Neural cell (in vitro differentiated cells): Measurements from ENCODE around the gene SET.

Experiments
- CTCF ChIP-seq: fragments of 450-650 bp; IDR thresholded peaks from 2 replicates; pipeline ENCODE4 v1.5.1; 2014; ENCODE audit warnings: antibody characterized with exemption, mild to moderate bottlenecking, moderate library complexity; ENCODE audit not compliant: poor library complexity, severe bottlenecking
- EZH2 ChIP-seq: fragments of 200-600, 300-800 bp; shearing (Covaris generic), sonication (generic); IDR thresholded peaks from 2 replicates; pipeline ENCODE4 v1.6.1; 2014; ENCODE audit warnings: antibody characterized with exemption, low read length, borderline replicate concordance, mild to moderate bottlenecking; ENCODE audit not compliant: insufficient read depth, poor library complexity, severe bottlenecking
- POLR2AphosphoS5 ChIP-seq: IDR thresholded peaks from 2 replicates; pipeline ENCODE4 v1.6.1; 2012
- RAD21 ChIP-seq: fragments of 450-650 bp; conservative IDR thresholded peaks from 2 replicates; pipeline ENCODE4 v1.6.1; 2014; ENCODE audit warnings: antibody characterized with exemption, mild to moderate bottlenecking, moderate library complexity
- REST ChIP-seq: IDR thresholded peaks from 2 replicates; pipeline ENCODE4 v1.6.1; 2012; ENCODE audit warnings: borderline replicate concordance
- SMC3 ChIP-seq: fragments of 450-650 bp; conservative IDR thresholded peaks from 2 replicates; pipeline ENCODE4 v1.6.1; 2014; ENCODE audit warnings: antibody characterized with exemption, mild to moderate bottlenecking, moderate library complexity; ENCODE audit not compliant: poor library complexity
- TAF1 ChIP-seq: IDR thresholded peaks from 2 replicates; pipeline ENCODE4 v1.6.1; 2012; ENCODE audit warnings: low read depth

- TF ChIP-seq POLR2AphosphoS5 (no peak), CTCF (no peak), RAD21 (no peak), REST (no peak), EZH2 (no peak), SMC3 (no peak), TAF1 (no peak)
These were observed 53.4 kb downstream of the SET start for GRCh38 chr9:128742401-128742800.
